GM23338 (cell line): ENCODE results near the gene CNTNAP2. TPM values are rescaled to one million over a fixed set of nuclear protein-coding genes. Genes with fewer than 3 reads are reported as not detected.
A peak's percentile ranks its signal among the peaks of the same experiment; 100 is the strongest.

Experiments used
- ATAC-seq: fragments of 200-7000 bp; cut with Tn5 transposase; 3 replicates; pipeline ENCODE4 v1.9.1; 2020
- DNase-seq: peaks from one replicate; pipeline ENCODE4 v3.0.0-alpha.2; 2015; ENCODE audit warnings: low spot score
- H2AFZ ChIP-seq: fragments of 200-600 bp; sonication (generic); 2 replicates; pipeline ENCODE4 v1.8.0; 2016; ENCODE audit warnings: antibody characterized with exemption, mild to moderate bottlenecking, moderate library complexity
- H3F3A ChIP-seq: fragments of 200-600 bp; sonication (generic); replicated peaks from 2 replicates; pipeline ENCODE4 v1.8.0; 2017; ENCODE audit warnings: antibody characterized with exemption, mixed run types, low read depth
- H3K27ac ChIP-seq: fragments of 200-600 bp; sonication (generic); 2 replicates; pipeline ENCODE4 v1.6.1; 2016; ENCODE audit warnings: low read depth
- H3K27me3 ChIP-seq: fragments of 200-600 bp; sonication (generic); 2 replicates; pipeline ENCODE4 v1.8.0; 2016; ENCODE audit warnings: mild to moderate bottlenecking, mixed run types, moderate library complexity; ENCODE audit not compliant: insufficient read depth
- H3K36me3 ChIP-seq: fragments of 200-600 bp; sonication (generic); 2 replicates; pipeline ENCODE4 v1.8.0; 2016; ENCODE audit warnings: mild to moderate bottlenecking; ENCODE audit not compliant: insufficient read depth
- H3K4me1 ChIP-seq: fragments of 200-600 bp; sonication (generic); 2 replicates; pipeline ENCODE4 v1.8.0; 2016; ENCODE audit warnings: mild to moderate bottlenecking, moderate library complexity; ENCODE audit not compliant: insufficient read depth
- H3K4me2 ChIP-seq: fragments of 200-600 bp; sonication (generic); 2 replicates; pipeline ENCODE4 v1.7.1; 2017; ENCODE audit warnings: mixed run types
- H3K4me3 ChIP-seq: fragments of 200-600 bp; sonication (generic); 2 replicates; pipeline ENCODE4 v1.6.1; 2016; ENCODE audit warnings: mixed run types
- H3K79me2 ChIP-seq: fragments of 200-600 bp; sonication (generic); replicated peaks from 2 replicates; pipeline ENCODE4 v1.8.0; 2017; ENCODE audit warnings: mild to moderate bottlenecking; ENCODE audit not compliant: insufficient read depth
- H3K9me2 ChIP-seq: fragments of 200-600 bp; sonication (generic); 2 replicates; pipeline ENCODE4 v1.8.0; 2017; ENCODE audit not compliant: insufficient read depth
- H4K20me1 ChIP-seq: fragments of 200-600 bp; sonication (generic); replicated peaks from 2 replicates; pipeline ENCODE4 v1.8.0; 2017; ENCODE audit warnings: mild to moderate bottlenecking; ENCODE audit not compliant: insufficient read depth
- H3K27ac Mint-ChIP-seq: 2 replicates; pipeline ENCODE4 v1.8.0; 2020; ENCODE audit warnings: inconsistent platforms, mild to moderate bottlenecking, moderate library complexity, mixed read lengths
- H3K27me3 Mint-ChIP-seq: 3 replicates; pipeline ENCODE4 v1.8.0; 2022; ENCODE audit warnings: low read depth, mild to moderate bottlenecking, moderate library complexity, mixed read lengths, inconsistent platforms; ENCODE audit not compliant: insufficient read depth, poor library complexity
- H3K36me3 Mint-ChIP-seq: 3 replicates; pipeline ENCODE4 v1.8.0; 2021; ENCODE audit warnings: low read depth, mild to moderate bottlenecking, inconsistent platforms, moderate library complexity, mixed read lengths
- H3K4me1 Mint-ChIP-seq: 3 replicates; pipeline ENCODE4 v1.8.0; 2020; ENCODE audit warnings: mild to moderate bottlenecking, inconsistent platforms, mixed read lengths
- H3K4me3 Mint-ChIP-seq: 3 replicates; pipeline ENCODE4 v1.8.0; 2021; ENCODE audit warnings: moderate library complexity, mild to moderate bottlenecking, inconsistent platforms, mixed read lengths
- H3K9me3 Mint-ChIP-seq: 3 replicates; pipeline ENCODE4 v1.8.0; 2020; ENCODE audit warnings: moderate library complexity, mild to moderate bottlenecking, inconsistent platforms, mixed read lengths
- CREB1 ChIP-seq: fragments of 250-450 bp; sonication (Bioruptor Pico); IDR thresholded peaks from 2 replicates; pipeline ENCODE4 v1.5.0; 2020; ENCODE audit warnings: low read depth, mild to moderate bottlenecking, moderate library complexity
- CTCF ChIP-seq, 2 experiments: fragments of 200-600 bp in 1 of 2; sonication (generic) in 1 of 2; conservative IDR thresholded peaks; 2 replicates each; pipeline versions ENCODE4 v1.5.1 to v1.6.1; 2016 to 2017; ENCODE audit warnings: antibody characterized with exemption in 2 of 2, low read depth in 2 of 2, mild to moderate bottlenecking in 2 of 2, moderate library complexity in 1 of 2
- NANOG ChIP-seq: IDR thresholded peaks from 2 replicates; pipeline ENCODE4 v1.6.1; 2016; ENCODE audit warnings: antibody characterized with exemption, borderline replicate concordance
- polyA plus RNA-seq: library from polyadenylated mRNA; unstranded; fragments of >200 nt; fragmentation: Nextera tagmentation; extraction: Ambion mirVana; gene quantifications from 2 replicates; pipeline ENCODE4 v1.2.1, GENCODE V29; 2016
- total RNA-seq: library from RNA; depleted of rRNA; stranded (reverse); fragments of >200 nt; shearing (Covaris generic); gene quantifications from 2 replicates; pipeline ENCODE4 v1.2.3, GENCODE V29; 2014

The CNTNAP2 gene
- total and polyA plus RNA-seq, 2 experiments from 2014 or later, result 38.2 to 61.3 TPM

- no peak for TF ChIP-seq CTCF (conservative IDR thresholded peaks at IDR 0.05; ENCODE audit: low read depth in 2 of 2)
Observed at GRCh38 chr7:146123715-146124114, 7.1 kb downstream of the CNTNAP2 start (continued).

GRCh38 chr7:146126767-146127509 is 10.3 kb downstream of the CNTNAP2 start:
- H3K27me3 Mint-ChIP-seq, result peaks cover 2% of the 10 kb centered on the region
- H4K20me1 ChIP-seq, result no peaks in the 10 kb centered on the region
- DNase-seq (peak; percentile 11), ATAC-seq (no peak)
- H3K9me3 Mint-ChIP-seq, result peaks cover 3% of the 10 kb centered on the region; the same call in 2 of the 3 replicates
- no peaks in the 10 kb centered on the region for H3K36me3 Mint-ChIP-seq
- H3K4me2 ChIP-seq, result no peak overlapping the region
- H3K27ac Mint-ChIP-seq, result no peak overlapping the region
- no peak overlapping the region for H2AFZ ChIP-seq
- H3K9me2 ChIP-seq, result no peaks in the 10 kb centered on the region
- H3K36me3 ChIP-seq, result no peaks in the 10 kb centered on the region
- H3K27ac ChIP-seq, result no peak overlapping the region
- TF ChIP-seq NANOG, result no peak
- TF ChIP-seq CTCF (conservative IDR thresholded peaks at IDR 0.05; ENCODE audit: low read depth in 2 of 2), result peak in 1 of 2 experiments; percentile 26; a peak in 1 of 4 replicates
- H3K4me3 Mint-ChIP-seq, result no peak overlapping the region
- no peaks in the 10 kb centered on the region for H3K4me1 ChIP-seq
- no peaks in the 10 kb centered on the region for H3K79me2 ChIP-seq
- no peaks in the 10 kb centered on the region for H3F3A ChIP-seq
- H3K4me3 ChIP-seq, result no peak overlapping the region
- no peaks in the 10 kb centered on the region; the same call in 1 of the 2 replicates for H3K27me3 ChIP-seq
- H3K4me1 Mint-ChIP-seq, result no peaks in the 10 kb centered on the region

GRCh38 chr7:146129296-146129695 is 12.7 kb downstream of the CNTNAP2 start:
- Histone ChIP-seq H3K36me3 (no peaks in the 10 kb centered on the region), H3K4me3 (no peak overlapping the region), H3K27me3 (no peaks in the 10 kb centered on the region; the same call in 1 of the 2 replicates), H3F3A (no peaks in the 10 kb centered on the region), H3K9me2 (no peaks in the 10 kb centered on the region), H3K27ac (no peak overlapping the region), H4K20me1 (no peaks in the 10 kb centered on the region), H2AFZ (no peak overlapping the region), H3K4me1 (no peaks in the 10 kb centered on the region), H3K4me2 (no peak overlapping the region), H3K79me2 (no peaks in the 10 kb centered on the region)
- peaks cover 2% of the 10 kb centered on the region for H3K27me3 Mint-ChIP-seq
- ATAC-seq (no peak), DNase-seq (peak; percentile 3)
- H3K4me3 Mint-ChIP-seq, result no peak overlapping the region
- no peaks in the 10 kb centered on the region; the same call in 2 of the 3 replicates for H3K9me3 Mint-ChIP-seq
- H3K4me1 Mint-ChIP-seq, result no peaks in the 10 kb centered on the region
- peak in 1 of 2 experiments; percentile 48; a peak in 2 of 4 replicates for TF ChIP-seq CTCF (conservative IDR thresholded peaks at IDR 0.05; ENCODE audit: low read depth in 2 of 2)
- TF ChIP-seq CREB1 (CRISPR knock-in tag), result no peak
- H3K27ac Mint-ChIP-seq, result no peak overlapping the region
- no peaks in the 10 kb centered on the region for H3K36me3 Mint-ChIP-seq
